ENCODE results near the gene ABHD17C. TPM values are rescaled to one million over a fixed set of nuclear protein-coding genes. Genes with fewer than 3 reads are reported as not detected.

ABHD17C gene
- polyA plus RNA-seq, 1 donor (not counting 4 experiments of a cell fraction or from before 2014, with no cell fraction given): 23.3 TPM

GRCh38 chr15:80733460-80733859 lies 38.4 kb downstream of the ABHD17C start:
- H3K4me3 ChIP-seq (ENCODE audit: control insufficient read depth in 2 of 3, extremely low read depth in 1 of 3, insufficient read depth in 2 of 3, low read depth in 1 of 3, low read length in 3 of 3): no peak overlapping the region
- no peak overlapping the region for H3K27ac ChIP-seq (ENCODE audit: control insufficient read depth, insufficient read depth, low read length)
- no peak for DNase-seq (ENCODE audit: low read depth, low spot score)
- no peak for TF ChIP-seq EZH2 (IDR thresholded peaks at IDR 0.05; ENCODE audit: low read length)
- TF ChIP-seq CTCF (optimal IDR thresholded peaks at IDR 0.05 in 1 of 3, IDR thresholded peaks at IDR 0.05 in 1 of 3, conservative IDR thresholded peaks at IDR 0.05 in 1 of 3; ENCODE audit: extremely low read depth in 1 of 3, insufficient read depth in 2 of 3, low read length in 3 of 3): no peak
- no peak overlapping the region for H2AFZ ChIP-seq (ENCODE audit: control insufficient read depth, low read length)
- no peaks in the 10 kb centered on the region for H3K27me3 ChIP-seq (ENCODE audit: control insufficient read depth, extremely low read depth, insufficient read depth, low read length)
- no peaks in the 10 kb centered on the region for H4K20me1 ChIP-seq (ENCODE audit: control insufficient read depth, extremely low read depth, insufficient read depth, low read length)
- no peak overlapping the region for H3K9ac ChIP-seq (ENCODE audit: control insufficient read depth, extremely low read depth, insufficient read depth, low read length)
- H3K9me1 ChIP-seq (ENCODE audit: control insufficient read depth, extremely low read depth, insufficient read depth, low read length): no peaks in the 10 kb centered on the region
- no peaks in the 10 kb centered on the region for H3K4me1 ChIP-seq (ENCODE audit: control insufficient read depth, extremely low read depth, insufficient read depth, low read length)
- H3K36me3 ChIP-seq (ENCODE audit: control insufficient read depth in 2 of 2, extremely low read depth in 1 of 2, insufficient read depth in 2 of 2, low read length in 2 of 2): peaks cover under 1 to 8% of the 10 kb centered on the region in 2 experiments
- no peaks in the 10 kb centered on the region for H3K9me3 ChIP-seq (ENCODE audit: control insufficient read depth, low read depth, low read length)
- H3K4me2 ChIP-seq (ENCODE audit: control insufficient read depth, extremely low read depth, insufficient read depth, low read depth, low read length): no peak overlapping the region
- FAIRE-seq: no peak
- peaks cover 64% of the 10 kb centered on the region for H3K79me2 ChIP-seq (ENCODE audit: control insufficient read depth, insufficient read depth, low read length)
- dilution Hi-C loops (cut with MboI; ENCODE audit: extremely low pct_ligation_motif_present, low sequenced_read_pairs): no loop called here

- Histone ChIP-seq H4K20me1 (ENCODE audit: control insufficient read depth, extremely low read depth, insufficient read depth, low read length) (no peaks in the 10 kb centered on the region), H3K36me3 (ENCODE audit: control insufficient read depth in 2 of 2, extremely low read depth in 1 of 2, insufficient read depth in 2 of 2, low read length in 2 of 2) (peaks cover 0 to 8% of the 10 kb centered on the region in 2 experiments), H3K27me3 (ENCODE audit: control insufficient read depth, extremely low read depth, insufficient read depth, low read length) (no peaks in the 10 kb centered on the region), H2AFZ (ENCODE audit: control insufficient read depth, low read length) (no peak overlapping the region), H3K4me2 (ENCODE audit: control insufficient read depth, extremely low read depth, insufficient read depth, low read depth, low read length) (no peak overlapping the region), H3K4me3 (ENCODE audit: control insufficient read depth in 2 of 3, extremely low read depth in 1 of 3, insufficient read depth in 2 of 3, low read depth in 1 of 3, low read length in 3 of 3) (no peak overlapping the region), H3K27ac (ENCODE audit: control insufficient read depth, insufficient read depth, low read length) (no peak overlapping the region), H3K79me2 (ENCODE audit: control insufficient read depth, insufficient read depth, low read length) (peaks cover 51% of the 10 kb centered on the region), H3K9me1 (ENCODE audit: control insufficient read depth, extremely low read depth, insufficient read depth, low read length) (no peaks in the 10 kb centered on the region), H3K9me3 (ENCODE audit: control insufficient read depth, low read depth, low read length) (no peaks in the 10 kb centered on the region), H3K9ac (ENCODE audit: control insufficient read depth, extremely low read depth, insufficient read depth, low read length) (no peak overlapping the region), H3K4me1 (ENCODE audit: control insufficient read depth, extremely low read depth, insufficient read depth, low read length) (no peaks in the 10 kb centered on the region)
- DNase-seq (ENCODE audit: low read depth, low spot score) (no peak), FAIRE-seq (no peak)
- TF ChIP-seq EZH2 (IDR thresholded peaks at IDR 0.05; ENCODE audit: low read length) (no peak), CTCF (optimal IDR thresholded peaks at IDR 0.05 in 1 of 3, IDR thresholded peaks at IDR 0.05 in 1 of 3, conservative IDR thresholded peaks at IDR 0.05 in 1 of 3; ENCODE audit: extremely low read depth in 1 of 3, insufficient read depth in 2 of 3, low read length in 3 of 3) (no peak)
- dilution Hi-C loops (cut with MboI; ENCODE audit: extremely low pct_ligation_motif_present, low sequenced_read_pairs): no loop called here
These were observed 40.2 kb downstream of the ABHD17C start for GRCh38 chr15:80735344-80735743.

Measured in keratinocyte (primary cell).